Spleen (tissue), 7 donors: ENCODE data around the gene NAPSA.

ENCODE experiments used
- POLR2A ChIP-seq, 3 donors: fragments of 450-650 bp; IDR thresholded peaks; one replicate each; pipeline ENCODE4 v1.5.1; 2017; ENCODE audit warnings: antibody characterized with exemption in 3 of 3, mild to moderate bottlenecking in 1 of 3
- TF ChIP-seq, protein P1 (sequence below), 11 experiments: fragments of 200-600 bp in 7 of 11; fragments of 450-650 bp in 4 of 11; sonication (generic) in 4 of 11; IDR thresholded peaks in 8 of 11; conservative IDR thresholded peaks in 3 of 11; 1 replicate in 7 of 11; 2 replicates in 4 of 11; pipeline versions ENCODE4 v1.4.0 to v1.8.0; 2016 to 2021; ENCODE audit warnings: antibody characterized with exemption in 11 of 11, inconsistent platforms in 4 of 11, mild to moderate bottlenecking in 1 of 11
- donor health status: DM: no; HTN: no; CAD: no; lungs with moderate emphysema.
- donor health status: DM: no; HTN: no; CAD: no.
- donor health status: DM: no; HTN: no; CAD: no.

DNA sequence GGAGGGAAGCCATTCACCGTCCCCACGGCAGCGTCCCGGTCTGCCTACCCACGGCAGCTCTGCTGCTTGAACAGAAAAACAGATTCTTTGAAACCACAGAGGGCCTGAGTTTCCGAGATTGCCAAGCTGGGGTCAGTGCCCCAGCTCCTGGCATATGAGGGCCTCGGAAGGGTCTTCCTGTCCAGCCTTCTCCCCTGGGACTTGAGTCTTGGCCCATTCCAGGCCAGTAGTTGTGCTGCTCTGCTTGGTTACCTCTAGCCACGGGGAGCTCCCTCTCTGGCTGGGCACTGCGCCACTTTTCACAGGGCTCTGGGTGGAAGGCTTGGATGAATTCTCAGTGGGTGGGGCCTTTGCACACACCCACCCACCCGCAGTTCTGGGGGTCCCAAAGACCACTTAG, 44.7 kb upstream of the NAPSA start:
- TF ChIP-seq, protein P1, sequence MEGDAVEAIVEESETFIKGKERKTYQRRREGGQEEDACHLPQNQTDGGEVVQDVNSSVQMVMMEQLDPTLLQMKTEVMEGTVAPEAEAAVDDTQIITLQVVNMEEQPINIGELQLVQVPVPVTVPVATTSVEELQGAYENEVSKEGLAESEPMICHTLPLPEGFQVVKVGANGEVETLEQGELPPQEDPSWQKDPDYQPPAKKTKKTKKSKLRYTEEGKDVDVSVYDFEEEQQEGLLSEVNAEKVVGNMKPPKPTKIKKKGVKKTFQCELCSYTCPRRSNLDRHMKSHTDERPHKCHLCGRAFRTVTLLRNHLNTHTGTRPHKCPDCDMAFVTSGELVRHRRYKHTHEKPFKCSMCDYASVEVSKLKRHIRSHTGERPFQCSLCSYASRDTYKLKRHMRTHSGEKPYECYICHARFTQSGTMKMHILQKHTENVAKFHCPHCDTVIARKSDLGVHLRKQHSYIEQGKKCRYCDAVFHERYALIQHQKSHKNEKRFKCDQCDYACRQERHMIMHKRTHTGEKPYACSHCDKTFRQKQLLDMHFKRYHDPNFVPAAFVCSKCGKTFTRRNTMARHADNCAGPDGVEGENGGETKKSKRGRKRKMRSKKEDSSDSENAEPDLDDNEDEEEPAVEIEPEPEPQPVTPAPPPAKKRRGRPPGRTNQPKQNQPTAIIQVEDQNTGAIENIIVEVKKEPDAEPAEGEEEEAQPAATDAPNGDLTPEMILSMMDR (IDR thresholded peaks at IDR 0.05 in 8 of 11, conservative IDR thresholded peaks at IDR 0.05 in 3 of 11), result no peak
- TF ChIP-seq POLR2A (IDR thresholded peaks at IDR 0.05), result no peak
